ENCODE data around the gene SRY.

DNA sequence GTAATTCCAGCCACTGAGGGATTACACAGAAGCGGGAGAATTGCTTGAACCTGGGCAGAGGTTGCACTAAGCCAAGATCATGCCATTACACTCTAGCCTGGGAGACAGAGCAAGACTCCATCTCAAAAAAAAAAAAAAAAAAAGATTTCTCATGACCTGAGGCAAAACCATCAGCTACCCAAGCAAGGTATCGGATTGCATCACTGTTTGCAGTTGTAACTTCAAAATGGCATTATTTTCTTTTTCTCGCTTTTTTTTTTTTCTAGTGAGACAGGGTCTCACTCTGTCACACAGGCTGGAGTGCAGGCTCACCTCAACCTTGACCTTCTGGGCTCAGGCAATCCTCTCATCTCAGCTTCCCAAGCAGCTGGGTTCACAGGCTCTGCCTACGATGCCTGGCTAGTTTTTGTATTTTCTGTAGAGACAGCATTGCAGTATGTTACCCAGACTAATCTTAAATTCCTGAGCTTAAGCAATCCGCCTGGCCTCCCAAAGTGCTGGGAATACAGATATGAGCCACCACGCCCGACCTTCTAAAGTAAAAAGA, 9.6 kb upstream of the SRY start:
- TF ChIP-seq, protein P1, sequence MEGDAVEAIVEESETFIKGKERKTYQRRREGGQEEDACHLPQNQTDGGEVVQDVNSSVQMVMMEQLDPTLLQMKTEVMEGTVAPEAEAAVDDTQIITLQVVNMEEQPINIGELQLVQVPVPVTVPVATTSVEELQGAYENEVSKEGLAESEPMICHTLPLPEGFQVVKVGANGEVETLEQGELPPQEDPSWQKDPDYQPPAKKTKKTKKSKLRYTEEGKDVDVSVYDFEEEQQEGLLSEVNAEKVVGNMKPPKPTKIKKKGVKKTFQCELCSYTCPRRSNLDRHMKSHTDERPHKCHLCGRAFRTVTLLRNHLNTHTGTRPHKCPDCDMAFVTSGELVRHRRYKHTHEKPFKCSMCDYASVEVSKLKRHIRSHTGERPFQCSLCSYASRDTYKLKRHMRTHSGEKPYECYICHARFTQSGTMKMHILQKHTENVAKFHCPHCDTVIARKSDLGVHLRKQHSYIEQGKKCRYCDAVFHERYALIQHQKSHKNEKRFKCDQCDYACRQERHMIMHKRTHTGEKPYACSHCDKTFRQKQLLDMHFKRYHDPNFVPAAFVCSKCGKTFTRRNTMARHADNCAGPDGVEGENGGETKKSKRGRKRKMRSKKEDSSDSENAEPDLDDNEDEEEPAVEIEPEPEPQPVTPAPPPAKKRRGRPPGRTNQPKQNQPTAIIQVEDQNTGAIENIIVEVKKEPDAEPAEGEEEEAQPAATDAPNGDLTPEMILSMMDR (IDR thresholded peaks at IDR 0.05 in 8 of 11, conservative IDR thresholded peaks at IDR 0.05 in 3 of 11), result no peak
- no peak for TF ChIP-seq POLR2AphosphoS5 (IDR thresholded peaks at IDR 0.05)
